Stimulated activated CD8-positive, alpha-beta memory T cell treated with anti-CD3 and anti-CD28 coated beads, Interleukin-2, amount 100 ng/mL, for 1 hour (primary cell): ENCODE measurements around the gene KY.

Experiments
- DNase-seq, 2 donors: peaks; one replicate each; pipeline ENCODE4 v3.0.0-alpha.2; 2020; ENCODE audit warnings: low read depth in 2 of 2

Gene KY

GRCh38 chr3:134619884-134620445 lies 30.9 kb downstream of the KY start:
- no peak for DNase-seq

DNA sequence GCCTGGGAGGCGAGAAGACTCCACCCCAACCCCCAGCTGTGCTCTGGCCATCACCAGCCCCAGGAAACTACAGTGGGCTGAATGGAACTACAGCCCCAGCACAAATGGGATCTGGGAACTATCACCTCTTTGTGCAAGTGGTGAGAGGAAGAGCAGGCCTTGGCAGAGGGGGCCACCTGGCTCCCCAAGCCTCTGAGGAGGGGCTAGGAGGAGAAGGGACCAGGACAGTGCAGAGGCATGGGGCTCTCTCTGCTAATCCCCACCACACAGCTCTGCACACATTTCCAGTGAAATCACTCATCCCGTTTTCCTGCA lies 31.6 kb downstream of the KY start:
- DNase-seq, result no peak

DNA sequence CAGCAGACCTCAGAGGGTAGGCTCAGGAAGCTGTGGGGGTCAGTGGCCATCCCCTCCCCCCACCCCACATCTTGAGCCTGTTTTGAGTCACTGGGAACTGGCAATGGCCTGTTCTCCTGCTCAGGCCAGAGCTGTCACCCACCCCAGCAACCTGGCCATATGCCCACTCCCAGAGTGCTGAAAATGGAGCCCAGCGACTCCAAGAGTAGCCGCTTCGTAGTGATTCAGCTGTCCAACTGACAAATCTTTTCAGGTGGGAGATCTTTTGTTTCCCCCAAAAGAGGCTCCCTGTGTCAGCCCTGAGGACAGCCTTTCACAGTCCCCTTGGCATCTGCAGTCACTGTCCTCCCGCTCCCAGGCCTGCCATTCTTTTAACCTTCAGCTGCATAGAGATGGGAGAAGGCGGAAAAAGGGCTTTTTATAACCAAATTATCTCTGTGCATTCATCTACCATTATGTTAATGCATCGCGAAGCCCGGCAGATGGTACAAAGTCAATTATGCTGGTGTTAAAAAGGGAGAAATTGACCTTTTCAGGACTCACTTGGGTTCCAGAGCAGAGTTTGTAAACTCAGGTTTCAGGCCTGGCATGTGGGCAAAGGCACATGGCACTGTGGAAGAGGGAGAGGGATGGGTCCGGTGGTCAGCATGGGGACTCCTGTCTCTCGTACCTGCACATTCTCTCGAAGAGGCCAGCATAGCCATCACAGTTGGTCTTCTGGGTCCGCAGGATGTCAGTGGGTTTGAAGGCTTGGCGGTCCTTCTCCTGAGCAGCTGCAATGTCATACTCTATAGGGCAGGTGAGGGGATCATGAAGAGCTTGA lies 32.1 kb downstream of the KY start:
- DNase-seq, result no peak

GRCh38 chr3:134617608-134618477 lies 33.0 kb downstream of the KY start:
- DNase-seq, result no peak

DNA sequence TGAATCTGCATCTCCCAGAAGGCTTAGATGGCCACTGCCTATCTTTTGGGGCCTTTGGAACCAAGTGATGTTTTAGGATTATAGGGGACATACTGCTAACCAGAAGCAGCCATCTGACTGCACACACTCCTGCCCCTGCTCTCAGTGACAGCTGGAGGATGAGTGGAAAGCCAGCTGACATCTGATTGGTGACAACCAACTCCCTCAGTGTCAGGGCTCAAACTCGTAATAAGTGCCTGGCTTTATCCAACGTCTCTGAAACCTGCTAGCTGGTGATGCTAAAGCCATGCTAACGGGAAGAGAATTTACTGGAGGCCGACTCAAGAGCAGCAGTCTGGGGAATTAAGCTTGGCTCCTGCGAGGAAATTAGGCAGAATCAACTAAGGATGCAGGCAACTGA lies 35.1 kb downstream of the KY start:
- DNase-seq, result no peak

DNA sequence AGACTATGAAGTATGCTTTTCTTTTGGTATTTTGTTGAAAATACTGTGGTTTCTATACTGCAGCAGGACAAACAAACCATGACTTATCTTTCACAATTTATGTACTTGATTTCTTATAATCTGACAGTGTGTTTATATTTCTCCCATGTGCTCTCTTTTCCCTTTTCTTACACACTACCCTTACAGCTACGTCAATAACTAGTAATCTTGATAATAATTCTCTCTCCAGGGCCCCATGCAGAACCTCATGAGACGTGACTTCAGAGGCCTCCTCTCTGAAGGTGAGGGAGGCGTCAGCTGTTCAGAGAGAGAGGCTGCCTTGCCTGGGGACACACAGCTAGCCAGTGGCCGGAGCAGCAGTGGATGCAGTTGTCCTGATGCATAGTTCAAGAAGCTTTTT lies 35.9 kb downstream of the KY start:
- DNase-seq, result no peak

GRCh38 chr3:134613006-134613520 lies 37.8 kb downstream of the KY start:
- DNase-seq, result no peak

GRCh38 chr3:134611516-134611915 lies 39.3 kb downstream of the KY start:
- DNase-seq, result no peak

- no peak for DNase-seq
Observed at GRCh38 chr3:134610432-134611385, 40.1 kb downstream of the KY start.

- DNase-seq, result no peak
Observed at GRCh38 chr3:134609821-134610431, 40.9 kb downstream of the KY start.

DNA sequence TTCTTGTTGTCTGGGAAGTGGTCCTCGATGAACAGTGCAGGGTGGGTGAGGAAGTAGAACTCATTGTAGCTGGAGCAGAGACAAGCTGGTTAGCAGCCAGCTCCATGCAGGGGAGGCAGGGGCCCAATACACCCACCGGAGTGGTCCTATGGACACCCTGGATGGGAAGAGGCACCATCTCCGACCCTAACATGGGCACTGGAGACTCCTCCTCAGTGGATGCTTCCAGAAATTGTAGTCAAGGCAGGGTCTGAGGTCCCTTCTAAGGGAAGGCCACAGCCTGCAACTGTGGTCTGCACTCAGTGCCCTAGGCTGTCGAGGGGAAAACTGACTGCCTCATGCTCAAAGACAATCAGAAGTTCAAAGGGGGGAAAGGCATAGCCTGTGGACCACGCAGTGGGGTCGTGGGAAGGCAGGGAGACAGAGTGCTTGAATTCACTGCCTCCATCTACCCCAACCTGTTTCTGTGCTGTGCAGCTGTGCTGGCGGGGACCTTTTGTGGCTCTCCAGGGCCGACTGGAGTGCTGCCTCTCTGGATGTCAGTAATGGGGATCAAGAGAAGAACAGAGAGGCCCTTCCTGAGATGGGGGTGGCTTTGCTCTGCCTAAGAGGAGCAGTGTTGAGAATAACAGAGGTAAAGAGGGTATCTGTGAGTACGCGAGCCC lies 41.9 kb downstream of the KY start:
- no peak for DNase-seq

DNA sequence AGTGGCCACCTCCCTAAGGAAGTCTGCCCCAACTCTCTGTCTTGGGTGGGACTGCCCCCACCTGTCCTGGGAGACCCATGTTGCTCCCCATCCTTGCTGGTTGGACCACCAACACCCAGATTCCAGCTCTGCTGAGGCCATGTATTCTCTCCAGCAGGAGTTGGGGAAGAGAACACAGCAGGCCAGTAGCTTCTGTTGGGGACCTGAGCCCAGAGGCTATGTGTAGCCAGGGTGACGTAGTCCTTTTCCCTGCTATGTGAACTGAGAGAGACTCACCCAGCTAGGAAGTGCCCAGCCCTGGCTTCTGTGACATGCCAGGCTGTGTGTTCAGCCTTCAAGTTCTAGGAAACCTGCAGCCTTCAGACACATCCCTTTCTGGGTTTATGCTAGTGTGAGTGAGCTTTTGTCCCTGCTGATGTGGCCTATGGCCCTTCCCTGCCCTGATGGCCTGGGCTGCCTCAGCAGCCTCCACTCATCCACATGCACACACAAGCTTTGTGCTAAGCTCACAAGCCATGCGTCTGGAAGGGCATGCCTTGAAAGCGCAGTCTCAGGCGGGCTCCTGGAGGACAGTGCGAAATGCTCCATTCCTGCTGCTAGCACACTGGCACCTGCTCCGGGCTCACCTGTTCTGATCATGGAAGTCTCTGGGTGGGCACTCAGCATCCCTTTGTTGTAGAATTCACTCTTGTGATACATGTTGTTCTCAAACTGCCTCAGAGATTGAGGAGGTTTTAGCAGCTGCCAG lies 42.6 kb downstream of the KY start:
- no peak for DNase-seq

DNA sequence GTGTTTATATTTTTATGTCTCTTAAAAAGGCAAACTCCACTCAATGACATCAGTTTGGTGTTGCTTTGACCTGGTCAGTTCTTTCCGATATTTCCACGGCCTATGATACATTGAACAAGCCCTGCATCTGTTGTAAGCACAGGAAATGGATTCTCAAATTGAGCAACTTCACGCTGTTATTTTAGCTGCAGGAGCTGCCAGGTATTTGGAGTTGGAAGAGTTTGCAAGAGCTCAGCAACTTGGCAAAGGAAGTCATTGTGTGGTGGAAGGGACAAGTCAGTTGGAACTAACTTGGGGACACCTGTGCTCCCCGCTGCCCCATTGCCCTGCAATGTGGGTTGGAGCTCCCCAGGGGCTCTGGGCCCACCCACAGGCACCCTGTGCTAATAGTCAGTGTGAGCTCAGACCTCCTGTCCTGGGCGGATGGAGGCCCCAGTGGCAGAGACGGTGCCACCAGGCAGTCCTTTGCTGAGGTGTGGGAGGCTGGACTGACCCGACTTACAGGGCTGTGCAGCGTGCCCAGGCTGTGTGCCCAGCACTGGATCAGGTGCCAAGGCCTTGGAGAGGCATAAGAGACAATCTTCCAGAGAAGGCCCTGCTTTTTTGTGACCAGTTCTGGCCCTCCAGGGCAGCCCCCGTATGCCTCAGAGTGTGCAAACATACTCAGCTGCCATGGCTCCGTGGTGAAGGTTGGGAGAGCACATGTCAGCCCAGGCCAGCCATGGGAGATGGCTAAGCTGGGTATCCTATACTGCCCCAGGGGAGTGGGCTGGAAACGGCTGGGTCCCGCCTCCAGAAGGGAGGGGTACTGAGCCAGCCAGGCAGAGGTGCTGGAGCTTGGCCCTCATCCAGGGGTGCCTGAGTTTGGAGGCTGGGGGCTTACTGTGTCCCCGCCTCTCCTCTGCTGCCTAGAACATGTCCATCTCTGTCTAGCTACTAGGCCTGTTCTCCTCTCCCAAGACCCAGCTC lies 43.5 kb downstream of the KY start:
- no peak for DNase-seq

- no peak for DNase-seq
Observed at GRCh38 chr3:134606033-134607025, 44.5 kb downstream of the KY start.

DNA sequence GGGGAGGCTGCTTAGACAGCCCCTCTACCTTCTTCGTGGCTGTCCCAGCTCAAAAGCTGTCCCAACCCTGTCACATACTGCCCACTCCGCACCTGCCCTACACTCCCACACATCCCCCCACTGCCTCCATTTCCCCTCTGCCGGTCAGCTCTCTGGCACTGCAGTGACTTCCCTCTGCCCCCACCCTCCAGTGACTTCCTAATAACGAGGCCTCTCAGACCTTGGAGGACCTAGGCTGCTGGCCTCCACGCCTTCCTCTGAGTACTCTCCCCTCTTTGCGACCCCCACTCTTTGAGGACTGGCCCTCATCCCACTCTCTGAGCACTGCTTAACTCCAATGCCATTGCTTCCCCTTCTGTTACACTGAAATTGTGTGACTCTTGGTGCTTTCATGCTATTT lies 45.3 kb downstream of the KY start:
- no peak for DNase-seq

- no peak for DNase-seq
Observed at GRCh38 chr3:134603956-134604355, 46.9 kb downstream of the KY start.

GRCh38 chr3:134603480-134603879 lies 47.3 kb downstream of the KY start:
- DNase-seq, result no peak
